Fibroblast of the aortic adventitia (primary cell): Measurements from ENCODE around the gene ZFYVE27. TPM values are rescaled to one million over a fixed set of nuclear protein-coding genes. Genes with fewer than 3 reads are reported as not detected.

Experiments used
- DNase-seq: peaks from one replicate; pipeline ENCODE4 v3.0.0-alpha.2; 2010; ENCODE audit warnings: low read depth
- H3K4me3 ChIP-seq: 2 replicates; pipeline ENCODE4 v1.5.1; 2011; ENCODE audit warnings: low read depth, mild to moderate bottlenecking, control low read depth, low read length, moderate library complexity
- CTCF ChIP-seq: IDR thresholded peaks from 2 replicates; pipeline ENCODE4 v1.5.1; 2011; ENCODE audit warnings: mild to moderate bottlenecking, low read length, control low read depth, inconsistent platforms; ENCODE audit not compliant: insufficient read depth
- total RNA-seq: library from RNA; depleted of rRNA; stranded (reverse); fragments of >200 nt; gene quantifications from 2 replicates; pipeline ENCODE4 v1.2.3, GENCODE V29; 2012; ENCODE audit warnings: low replicate concordance

The ZFYVE27 gene
- total RNA-seq, 1 donor: 14.1 TPM

- TF ChIP-seq CTCF: no peak
- H3K4me3 ChIP-seq: no peak overlapping the region
- no peak for DNase-seq
Measured at GRCh38 chr10:97805949-97806348, 69.0 kb downstream of the ZFYVE27 start.

GRCh38 chr10:97810446-97810845 is 73.5 kb downstream of the ZFYVE27 start:
- H3K4me3 ChIP-seq: no peak overlapping the region
- no peak for DNase-seq
- TF ChIP-seq CTCF: no peak

Other genes with a start within 250 kb of the ZFYVE27 start
- 50.9 and 81.1 TPM in 2 replicates for gene MMS19, start 238.7 kb upstream of the ZFYVE27 start, total RNA-seq
- gene UBTD1, start 238.2 kb upstream of the ZFYVE27 start, total RNA-seq: 22.1 and 35.2 TPM in 2 replicates
- gene ANKRD2, start 164.3 kb upstream of the ZFYVE27 start, total RNA-seq: 0.27 and 0.57 TPM in 2 replicates
- gene HOGA1, start 152.7 kb upstream of the ZFYVE27 start, total RNA-seq: 0.08 and 0.72 TPM in 2 replicates
- not detected in 2 replicates for gene C10orf62, start 147.4 kb upstream of the ZFYVE27 start, total RNA-seq
- gene MORN4, start 103.6 kb upstream of the ZFYVE27 start, total RNA-seq: 6.5 and 10.1 TPM in 2 replicates
- gene PI4K2A, start 96.5 kb upstream of the ZFYVE27 start, total RNA-seq: 10.1 and 22.3 TPM in 2 replicates
- 20.2 TPM in 2 replicates for gene AVPI1, start 49.9 kb upstream of the ZFYVE27 start, total RNA-seq
- 34.9 and 64.3 TPM in 2 replicates for gene MARVELD1, start 23.4 kb upstream of the ZFYVE27 start, total RNA-seq
- not detected in 2 replicates for gene SFRP5, start 34.9 kb downstream of the ZFYVE27 start, total RNA-seq
- gene GOLGA7B, start 112.7 kb downstream of the ZFYVE27 start, total RNA-seq: not detected in 2 replicates